ENCODE data around the gene CHRNB2. TPM values are rescaled to one million over a fixed set of nuclear protein-coding genes. Genes with fewer than 3 reads are reported as not detected.

Gene CHRNB2
- total and polyA plus RNA-seq, 2 donors (not counting 1 experiment from before 2014, with no cell fraction given), result 0.02 TPM; not detected in 1

DNA sequence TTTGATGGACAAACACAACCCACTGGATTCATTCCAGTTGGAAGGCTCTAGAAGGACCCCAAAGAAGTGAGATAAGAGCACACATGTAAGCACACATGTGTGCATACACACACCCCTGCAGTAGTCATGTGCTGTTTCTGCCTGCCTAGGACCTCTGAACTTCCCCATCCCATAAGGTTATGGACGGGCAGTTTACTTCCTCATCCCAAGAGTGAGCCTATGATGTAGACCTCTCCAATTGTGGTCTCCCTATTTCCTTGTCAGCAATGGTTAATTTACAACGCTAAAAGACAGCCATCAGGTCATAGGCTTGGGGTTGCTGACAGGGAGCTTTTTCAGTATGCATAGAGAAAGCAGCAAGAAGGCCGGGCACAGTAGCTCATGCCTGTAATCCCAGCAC, 55.8 kb downstream of the CHRNB2 start:
- no peak overlapping the region for H2AFZ ChIP-seq (ENCODE audit: low read length)
- no peaks in the 10 kb centered on the region for H3K4me1 ChIP-seq (ENCODE audit: control insufficient read depth, extremely low read depth, insufficient read depth, low read length)
- no peak for DNase-seq (ENCODE audit: low read depth in 2 of 2)
- H3K4me3 ChIP-seq (replicated peaks in 1 of 4; ENCODE audit: control extremely low read depth in 1 of 4, insufficient read depth in 1 of 4, low read depth in 3 of 4, low read length in 4 of 4), result no peak overlapping the region
- peaks cover 4% of the 10 kb centered on the region for H4K20me1 ChIP-seq (ENCODE audit: control insufficient read depth, extremely low read depth, insufficient read depth, low read length)
- TF ChIP-seq, protein P1, sequence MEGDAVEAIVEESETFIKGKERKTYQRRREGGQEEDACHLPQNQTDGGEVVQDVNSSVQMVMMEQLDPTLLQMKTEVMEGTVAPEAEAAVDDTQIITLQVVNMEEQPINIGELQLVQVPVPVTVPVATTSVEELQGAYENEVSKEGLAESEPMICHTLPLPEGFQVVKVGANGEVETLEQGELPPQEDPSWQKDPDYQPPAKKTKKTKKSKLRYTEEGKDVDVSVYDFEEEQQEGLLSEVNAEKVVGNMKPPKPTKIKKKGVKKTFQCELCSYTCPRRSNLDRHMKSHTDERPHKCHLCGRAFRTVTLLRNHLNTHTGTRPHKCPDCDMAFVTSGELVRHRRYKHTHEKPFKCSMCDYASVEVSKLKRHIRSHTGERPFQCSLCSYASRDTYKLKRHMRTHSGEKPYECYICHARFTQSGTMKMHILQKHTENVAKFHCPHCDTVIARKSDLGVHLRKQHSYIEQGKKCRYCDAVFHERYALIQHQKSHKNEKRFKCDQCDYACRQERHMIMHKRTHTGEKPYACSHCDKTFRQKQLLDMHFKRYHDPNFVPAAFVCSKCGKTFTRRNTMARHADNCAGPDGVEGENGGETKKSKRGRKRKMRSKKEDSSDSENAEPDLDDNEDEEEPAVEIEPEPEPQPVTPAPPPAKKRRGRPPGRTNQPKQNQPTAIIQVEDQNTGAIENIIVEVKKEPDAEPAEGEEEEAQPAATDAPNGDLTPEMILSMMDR (conservative IDR thresholded peaks at IDR 0.05 in 1 of 2, IDR thresholded peaks at IDR 0.05 in 1 of 2; ENCODE audit: low read depth in 1 of 2, low read length in 2 of 2), result no peak
- no peak for TF ChIP-seq EZH2 (IDR thresholded peaks at IDR 0.05; ENCODE audit: low read length, missing control alignments)
- peaks cover 72% of the 10 kb centered on the region for H3K79me2 ChIP-seq (ENCODE audit: control insufficient read depth, insufficient read depth, low read length)
- H3K27me3 ChIP-seq (ENCODE audit: control insufficient read depth, insufficient read depth, low read length), result no peaks in the 10 kb centered on the region
- H3K27ac ChIP-seq (ENCODE audit: insufficient read depth, low read length), result no peak overlapping the region
- H3K9ac ChIP-seq (ENCODE audit: insufficient read depth, low read length), result no peak overlapping the region
- no peak overlapping the region for H3K4me2 ChIP-seq (ENCODE audit: extremely low read depth, insufficient read depth, low read length)
- H3K9me3 ChIP-seq (ENCODE audit: control insufficient read depth, insufficient read depth, low read depth, low read length), result no peaks in the 10 kb centered on the region
- no peaks in the 10 kb centered on the region for H3K36me3 ChIP-seq (ENCODE audit: control insufficient read depth, insufficient read depth, low read length)

DNA sequence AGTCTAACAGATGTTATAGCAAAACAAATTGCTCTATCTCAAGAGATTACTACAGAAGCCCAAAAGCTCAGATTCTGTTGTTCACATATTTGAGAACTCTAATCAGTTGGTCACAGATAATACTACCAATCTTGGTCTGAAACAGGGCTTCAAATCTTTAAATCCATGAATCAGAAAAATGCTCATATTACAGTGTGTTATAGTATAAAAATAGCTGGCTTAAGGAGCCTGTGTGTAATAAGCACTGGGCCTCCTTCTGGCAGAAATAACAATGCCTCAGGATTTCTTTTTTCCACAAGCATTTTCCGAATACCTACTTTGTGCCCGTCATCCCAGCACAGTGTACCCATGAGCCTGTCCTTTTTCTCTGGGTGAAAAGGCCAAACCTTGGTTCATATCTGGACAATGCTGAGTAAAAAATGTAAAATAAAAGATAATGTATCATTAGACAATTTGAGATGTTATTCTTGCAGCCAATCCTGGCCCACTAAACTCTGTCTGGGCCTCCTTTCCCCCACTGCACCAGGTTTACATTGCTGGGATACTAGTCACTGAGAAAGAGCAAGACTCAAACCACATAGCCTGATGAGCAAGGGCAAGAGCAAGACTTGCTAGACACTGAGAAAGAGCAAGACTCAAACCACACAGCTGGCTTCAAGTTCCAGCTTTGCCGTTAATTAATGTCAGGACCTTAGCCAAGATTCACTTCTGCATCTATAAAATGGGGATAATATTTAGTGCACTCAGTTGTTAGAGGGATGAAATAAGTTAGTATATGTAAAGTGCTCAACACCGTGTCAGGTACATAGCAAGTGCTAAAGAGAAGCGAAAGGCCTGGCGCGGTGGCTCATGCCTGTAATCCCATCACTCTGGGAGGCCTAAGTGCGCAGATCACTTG, 57.4 kb downstream of the CHRNB2 start:
- TF ChIP-seq, protein P1 (conservative IDR thresholded peaks at IDR 0.05 in 1 of 2, IDR thresholded peaks at IDR 0.05 in 1 of 2; ENCODE audit: low read depth in 1 of 2, low read length in 2 of 2), result peak in 1 of 2 donors; percentile 7
- TF ChIP-seq EZH2 (IDR thresholded peaks at IDR 0.05; ENCODE audit: low read length, missing control alignments), result no peak
- H3K4me2 ChIP-seq (ENCODE audit: extremely low read depth, insufficient read depth, low read length), result peak overlapping the region; percentile 45
- peak overlapping the region; percentile 23 for H3K27ac ChIP-seq (ENCODE audit: insufficient read depth, low read length)
- H3K9ac ChIP-seq (ENCODE audit: insufficient read depth, low read length), result no peak overlapping the region
- no peaks in the 10 kb centered on the region for H3K4me1 ChIP-seq (ENCODE audit: control insufficient read depth, extremely low read depth, insufficient read depth, low read length)
- H2AFZ ChIP-seq (ENCODE audit: low read length), result no peak overlapping the region
- DNase-seq (ENCODE audit: low read depth in 2 of 2), result peak; percentile 68 to 97
- H3K4me3 ChIP-seq (replicated peaks in 1 of 4; ENCODE audit: control extremely low read depth in 1 of 4, insufficient read depth in 1 of 4, low read depth in 3 of 4, low read length in 4 of 4), result no peak overlapping the region
- H3K9me3 ChIP-seq (ENCODE audit: control insufficient read depth, insufficient read depth, low read depth, low read length), result no peaks in the 10 kb centered on the region
- no peaks in the 10 kb centered on the region for H3K36me3 ChIP-seq (ENCODE audit: control insufficient read depth, insufficient read depth, low read length)
- peaks cover 66% of the 10 kb centered on the region for H3K79me2 ChIP-seq (ENCODE audit: control insufficient read depth, insufficient read depth, low read length)
- H4K20me1 ChIP-seq (ENCODE audit: control insufficient read depth, extremely low read depth, insufficient read depth, low read length), result peaks cover 4% of the 10 kb centered on the region
- H3K27me3 ChIP-seq (ENCODE audit: control insufficient read depth, insufficient read depth, low read length), result no peaks in the 10 kb centered on the region

DNA sequence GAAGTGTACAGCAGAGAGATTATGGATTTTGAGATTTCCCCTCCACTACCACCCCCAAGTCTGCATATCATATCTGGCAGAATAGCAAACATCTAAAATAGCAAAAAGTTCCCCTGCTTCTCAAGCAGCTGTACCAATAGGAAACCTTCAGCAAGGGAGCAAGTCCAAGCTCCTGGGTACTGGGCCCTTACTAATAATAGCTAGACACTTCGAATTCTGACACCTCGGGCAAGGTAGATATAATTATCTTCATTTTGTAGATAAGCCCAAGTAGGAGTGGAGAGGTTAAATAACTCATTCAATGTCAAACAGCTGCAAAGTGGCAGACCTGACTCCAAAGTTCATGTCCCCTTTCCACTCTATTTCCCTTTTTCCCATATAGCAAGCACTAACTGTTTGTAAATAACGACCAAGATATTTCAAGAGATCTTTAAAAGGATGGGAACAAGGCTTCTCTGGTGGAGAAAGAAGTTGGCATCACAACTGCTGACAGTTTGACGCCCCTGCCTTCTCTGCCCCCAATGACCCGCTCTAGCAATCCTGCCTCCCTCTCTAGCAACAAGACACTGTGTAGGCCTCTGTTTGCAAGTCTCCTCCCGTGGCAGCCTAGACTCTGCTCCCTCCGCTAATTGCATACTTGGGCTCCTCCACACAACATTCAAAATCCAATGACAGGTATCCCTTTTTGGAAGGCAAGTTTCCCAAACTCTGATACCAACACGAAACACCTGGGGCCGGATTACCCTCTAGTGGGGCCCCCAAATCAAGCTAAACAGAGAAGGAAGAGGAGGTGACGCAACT, 59.1 kb downstream of the CHRNB2 start:
- Histone ChIP-seq H3K9me3 (ENCODE audit: control insufficient read depth, insufficient read depth, low read depth, low read length) (no peaks in the 10 kb centered on the region), H3K4me3 (replicated peaks in 1 of 4; ENCODE audit: control extremely low read depth in 1 of 4, insufficient read depth in 1 of 4, low read depth in 3 of 4, low read length in 4 of 4) (peak overlapping the region; percentile 76 to 87 (median 84)), H3K4me2 (ENCODE audit: extremely low read depth, insufficient read depth, low read length) (peak overlapping the region; percentile 86), H3K27me3 (ENCODE audit: control insufficient read depth, insufficient read depth, low read length) (no peaks in the 10 kb centered on the region), H3K4me1 (ENCODE audit: control insufficient read depth, extremely low read depth, insufficient read depth, low read length) (no peaks in the 10 kb centered on the region), H3K36me3 (ENCODE audit: control insufficient read depth, insufficient read depth, low read length) (no peaks in the 10 kb centered on the region), H4K20me1 (ENCODE audit: control insufficient read depth, extremely low read depth, insufficient read depth, low read length) (no peaks in the 10 kb centered on the region), H3K27ac (ENCODE audit: insufficient read depth, low read length) (peak overlapping the region; percentile 74), H3K79me2 (ENCODE audit: control insufficient read depth, insufficient read depth, low read length) (peaks cover 58% of the 10 kb centered on the region), H3K9ac (ENCODE audit: insufficient read depth, low read length) (peak overlapping the region; percentile 93), H2AFZ (ENCODE audit: low read length) (no peak overlapping the region)
- TF ChIP-seq, protein P1 (conservative IDR thresholded peaks at IDR 0.05 in 1 of 2, IDR thresholded peaks at IDR 0.05 in 1 of 2; ENCODE audit: low read depth in 1 of 2, low read length in 2 of 2), result no peak
- TF ChIP-seq EZH2 (IDR thresholded peaks at IDR 0.05; ENCODE audit: low read length, missing control alignments), result no peak
- DNase-seq (ENCODE audit: low read depth in 2 of 2), result no peak
